Neuronal stem cell (in vitro differentiated cells): ENCODE measurements around the gene KCP.

Experiments
- DNase-seq: peaks from one replicate; pipeline ENCODE4 v3.0.0-alpha.2; 2013; ENCODE audit warnings: low spot score
- H2AFZ ChIP-seq: one replicate; pipeline ENCODE4 v1.6.1; 2013; ENCODE audit warnings: mild to moderate bottlenecking, low read length, inconsistent platforms
- H2AK5ac ChIP-seq: 2 replicates; pipeline ENCODE4 v1.6.1; 2013; ENCODE audit warnings: low read depth, mild to moderate bottlenecking, inconsistent platforms, low read length, moderate library complexity, mixed read lengths
- H2BK120ac ChIP-seq: 2 replicates; pipeline ENCODE4 v1.6.1; 2013; ENCODE audit warnings: low read depth, mild to moderate bottlenecking, inconsistent platforms, low read length, moderate library complexity, mixed read lengths
- H2BK12ac ChIP-seq: one replicate; pipeline ENCODE4 v1.6.1; 2013; ENCODE audit warnings: low read length, inconsistent platforms
- H2BK15ac ChIP-seq: 2 replicates; pipeline ENCODE4 v1.6.1; 2013; ENCODE audit warnings: mild to moderate bottlenecking, low read length, inconsistent platforms, mixed read lengths
- H2BK5ac ChIP-seq: one replicate; pipeline ENCODE4 v1.6.1; 2013; ENCODE audit warnings: inconsistent platforms, mild to moderate bottlenecking, low read length, moderate library complexity
- H3K14ac ChIP-seq: one replicate; pipeline ENCODE4 v1.6.1; 2013; ENCODE audit warnings: low read length, inconsistent platforms
- H3K18ac ChIP-seq: 2 replicates; pipeline ENCODE4 v1.6.1; 2013; ENCODE audit warnings: low read length, inconsistent platforms
- H3K23ac ChIP-seq: 2 replicates; pipeline ENCODE4 v1.6.1; 2013; ENCODE audit warnings: low read depth, mild to moderate bottlenecking, mixed read lengths, low read length, inconsistent platforms; ENCODE audit not compliant: poor library complexity
- H3K27ac ChIP-seq: replicated peaks from 3 replicates; pipeline ENCODE4 v1.5.1; 2013; ENCODE audit warnings: low read length, inconsistent platforms
- H3K27me3 ChIP-seq, 3 experiments: 2 replicates each; pipeline ENCODE4 v1.6.1; 2013; ENCODE audit warnings: low read length in 3 of 3, mild to moderate bottlenecking in 2 of 3, inconsistent platforms in 1 of 3, low read depth in 1 of 3, mixed read lengths in 1 of 3, moderate library complexity in 1 of 3; ENCODE audit not compliant: control insufficient read depth in 3 of 3, insufficient read depth in 3 of 3
- H3K36me3 ChIP-seq, 2 donors: replicated peaks in 1 of 2; 2 replicates each; pipeline ENCODE4 v1.6.1; 2013; ENCODE audit warnings: low read length in 2 of 2; ENCODE audit not compliant: control insufficient read depth in 2 of 2, insufficient read depth in 2 of 2
- H3K4ac ChIP-seq: 2 replicates; pipeline ENCODE4 v1.6.1; 2013; ENCODE audit warnings: inconsistent platforms, mild to moderate bottlenecking, low read length, moderate library complexity
- H3K4me1 ChIP-seq, 2 donors: 1 replicate in 1 of 2; 2 replicates in 1 of 2; pipeline ENCODE4 v1.6.1; 2013; ENCODE audit warnings: low read length in 2 of 2, low read depth in 1 of 2; ENCODE audit not compliant: control insufficient read depth in 2 of 2, insufficient read depth in 1 of 2
- H3K4me2 ChIP-seq: one replicate; pipeline ENCODE4 v1.6.1; 2013; ENCODE audit warnings: mild to moderate bottlenecking, low read length, inconsistent platforms; ENCODE audit not compliant: insufficient read depth, poor library complexity, severe bottlenecking
- H3K4me3 ChIP-seq, 2 donors: 2 replicates each; pipeline ENCODE4 v1.5.1; 2013; ENCODE audit warnings: low read length in 2 of 2, mild to moderate bottlenecking in 2 of 2, inconsistent platforms in 1 of 2, moderate library complexity in 1 of 2
- H3K79me1 ChIP-seq: one replicate; pipeline ENCODE4 v1.6.1; 2013; ENCODE audit warnings: low read depth, mild to moderate bottlenecking, inconsistent platforms, low read length, moderate library complexity
- H3K9ac ChIP-seq: one replicate; pipeline ENCODE4 v1.6.1; 2013; ENCODE audit warnings: mild to moderate bottlenecking, low read depth, low read length, inconsistent platforms; ENCODE audit not compliant: poor library complexity
- H3K9me3 ChIP-seq, 2 donors: replicated peaks in 1 of 2; 2 replicates each; pipeline versions ENCODE3 to v1.6.1; 2013; ENCODE audit warnings: low read length in 2 of 2, mild to moderate bottlenecking in 2 of 2, inconsistent platforms in 1 of 2, low read depth in 1 of 2, mixed read lengths in 1 of 2, moderate library complexity in 1 of 2; ENCODE audit not compliant: control insufficient read depth in 2 of 2, insufficient read depth in 1 of 2
- H4K8ac ChIP-seq: one replicate; pipeline ENCODE4 v1.6.1; 2013; ENCODE audit warnings: low read depth, mild to moderate bottlenecking, inconsistent platforms, low read length, moderate library complexity
- H4K91ac ChIP-seq: one replicate; pipeline ENCODE4 v1.6.1; 2013; ENCODE audit warnings: low read length, low read depth, mild to moderate bottlenecking, inconsistent platforms; ENCODE audit not compliant: poor library complexity
- WGBS, 2 donors: extraction: QIAGEN DNeasy Blood & Tissue Kit; methylation state at CpG; one replicate each; pipeline ENCODE4 v1.1.7; 2013; ENCODE audit warnings: missing lambda C conversion rate in 2 of 2, mixed read lengths in 1 of 2; ENCODE audit not compliant: insufficient read length in 2 of 2, insufficient replicate concordance in 1 of 2; ENCODE audit errors: extremely low coverage in 2 of 2; 5-methylcytosine and 5-hydroxymethylcytosine counted together

KCP gene

DNA sequence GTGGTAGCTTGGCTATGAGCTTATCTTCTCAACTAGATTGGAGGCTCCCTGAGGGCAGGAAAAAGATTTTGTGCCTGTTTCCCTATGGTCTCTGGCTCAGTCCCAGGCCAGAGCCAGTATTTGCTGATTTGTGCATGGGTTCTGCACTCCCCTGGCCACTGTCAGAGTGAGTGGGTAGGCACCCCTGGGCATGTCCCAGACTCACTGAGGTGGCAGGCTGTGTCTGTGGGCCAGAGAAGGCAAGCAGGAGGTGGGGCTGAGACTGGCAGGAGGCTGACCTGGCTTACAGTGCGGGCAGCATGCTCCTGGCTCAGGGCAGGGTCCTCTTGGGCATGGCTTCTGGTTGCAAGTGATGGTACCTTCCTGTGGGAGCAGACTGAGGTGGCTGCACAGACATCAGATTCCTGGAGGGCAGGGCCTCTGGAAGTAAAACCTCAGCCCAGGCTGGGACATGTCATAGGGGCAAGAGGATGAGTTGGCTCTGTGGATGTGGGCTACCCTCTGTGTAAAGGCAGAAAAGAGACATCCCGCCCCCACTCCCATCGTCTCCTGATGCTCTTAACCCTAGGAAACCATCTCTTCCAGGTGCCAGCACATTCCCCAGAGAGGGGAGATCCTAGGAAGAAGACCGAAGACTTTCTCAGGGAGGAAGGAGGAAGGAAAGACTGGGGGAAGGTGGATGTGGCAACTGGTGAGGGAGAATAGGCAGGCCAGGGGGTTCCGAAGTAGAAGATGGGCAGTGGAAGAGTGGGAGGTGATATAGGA lies 4.3 kb downstream of the KCP start:
- Histone ChIP-seq H4K8ac (no peak overlapping the region), H3K23ac (peak overlapping the region; percentile 16), H3K79me1 (no peaks in the 10 kb centered on the region), H3K18ac (no peak overlapping the region), H3K4me1 (peaks cover 11 to 13% of the 10 kb centered on the region in 2 donors), H4K91ac (no peak overlapping the region), H3K4ac (no peak overlapping the region), H3K36me3 (no peaks in the 10 kb centered on the region), H3K4me2 (no peak overlapping the region), H2AFZ (no peak overlapping the region), H3K9me3 (no peaks in the 10 kb centered on the region), H3K14ac (no peak overlapping the region), H3K9ac (no peak overlapping the region), H3K4me3 (no peak overlapping the region), H3K27me3 (peaks cover 0 to 42% (median 13%) of the 10 kb centered on the region in 3 experiments), H2BK15ac (no peak overlapping the region), H3K27ac (no peak overlapping the region), H2BK120ac (no peak overlapping the region), H2BK12ac (no peak overlapping the region), H2AK5ac (no peak overlapping the region), H2BK5ac (no peak overlapping the region)
- no peak for DNase-seq
- WGBS, 2 donors: no CpG with 5 or more reads among the region's 5 CpGs

- H2BK5ac ChIP-seq: no peak overlapping the region
- peaks cover 7 to 8% of the 10 kb centered on the region in 2 donors for H3K4me1 ChIP-seq
- H3K36me3 ChIP-seq: no peaks in the 10 kb centered on the region
- no peak for DNase-seq
- H4K91ac ChIP-seq: no peak overlapping the region
- H3K9ac ChIP-seq: no peak overlapping the region
- peak overlapping the region; percentile 87 for H3K18ac ChIP-seq
- peak overlapping the region; percentile 87 for H2BK12ac ChIP-seq
- no CpG with 5 or more reads among the region's 8 CpGs for WGBS, 2 donors
- no peak overlapping the region for H2BK15ac ChIP-seq
- no peak overlapping the region for H3K4me3 ChIP-seq
- no peak overlapping the region for H2BK120ac ChIP-seq
- peak overlapping the region; percentile 40 for H3K23ac ChIP-seq
- no peak overlapping the region for H3K14ac ChIP-seq
- H3K79me1 ChIP-seq: no peaks in the 10 kb centered on the region
- no peak overlapping the region for H3K4ac ChIP-seq
- no peak overlapping the region for H4K8ac ChIP-seq
- H2AK5ac ChIP-seq: peak overlapping the region; percentile 20
- H3K9me3 ChIP-seq: peaks cover 0 to 3% of the 10 kb centered on the region in 2 donors
- H3K4me2 ChIP-seq: no peak overlapping the region
- peaks cover 0 to 26% (median under 1%) of the 10 kb centered on the region in 3 experiments for H3K27me3 ChIP-seq
- H2AFZ ChIP-seq: no peak overlapping the region
- no peak overlapping the region for H3K27ac ChIP-seq
These were observed 5.9 kb downstream of the KCP start for GRCh38 chr7:128904381-128905197.

DNA sequence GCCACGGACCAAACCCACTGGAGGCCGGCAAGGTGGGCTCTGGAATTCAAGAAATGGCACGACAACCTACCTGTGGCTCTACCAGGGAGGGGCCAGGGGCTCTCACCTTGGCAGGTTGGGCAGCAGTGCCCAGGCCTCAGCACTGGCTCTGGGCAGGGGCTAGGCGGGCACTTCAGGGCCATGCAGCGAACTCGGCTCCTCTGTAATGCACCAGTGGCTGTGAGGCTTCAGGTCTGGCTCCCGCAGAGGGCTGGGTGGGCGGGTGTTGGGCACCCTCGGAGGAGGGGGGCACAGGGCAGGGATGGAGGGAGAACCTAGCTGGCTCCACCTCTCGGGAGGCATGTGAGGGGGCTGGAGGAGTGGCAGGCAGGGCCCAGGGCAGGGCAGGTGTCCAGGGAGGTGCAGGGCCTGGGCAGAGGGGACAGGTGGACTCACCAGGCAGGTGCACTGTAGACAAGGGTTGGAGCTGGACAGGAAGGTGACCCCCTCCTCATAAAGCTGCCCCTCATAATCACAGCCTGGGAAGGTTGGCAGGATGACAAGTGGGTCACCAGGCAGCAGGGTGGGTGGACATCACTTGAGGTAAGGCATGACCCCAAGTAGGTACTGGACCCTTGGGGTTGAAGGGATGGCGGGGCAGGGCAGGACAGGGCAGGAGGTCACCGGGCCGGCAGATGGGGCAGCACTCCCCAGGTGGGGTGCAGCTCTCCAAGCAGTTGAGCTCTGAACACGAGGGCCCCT lies 6.7 kb downstream of the KCP start:
- no peak overlapping the region for H2BK120ac ChIP-seq
- H3K23ac ChIP-seq: peak overlapping the region; percentile 40
- H3K36me3 ChIP-seq: no peaks in the 10 kb centered on the region
- peak overlapping the region; percentile 63 for H2BK15ac ChIP-seq
- H2AFZ ChIP-seq: no peak overlapping the region
- peaks cover 0 to under 1% of the 10 kb centered on the region in 2 donors for H3K4me1 ChIP-seq
- peaks cover 0 to 18% (median 0%) of the 10 kb centered on the region in 3 experiments for H3K27me3 ChIP-seq
- no peak overlapping the region for H2BK5ac ChIP-seq
- H3K4ac ChIP-seq: no peak overlapping the region
- H2BK12ac ChIP-seq: peak overlapping the region; percentile 87
- no peak overlapping the region for H4K91ac ChIP-seq
- H3K27ac ChIP-seq: no peak overlapping the region
- H3K9ac ChIP-seq: peak overlapping the region; percentile 74
- H3K4me3 ChIP-seq: no peak overlapping the region
- H2AK5ac ChIP-seq: peak overlapping the region; percentile 20
- no peak overlapping the region for H3K14ac ChIP-seq
- peaks cover 0 to 4% of the 10 kb centered on the region in 2 donors for H3K9me3 ChIP-seq
- H3K79me1 ChIP-seq: no peaks in the 10 kb centered on the region
- peak overlapping the region; percentile 87 for H3K18ac ChIP-seq
- WGBS, 2 donors: no CpG with 5 or more reads among the region's 14 CpGs
- H3K4me2 ChIP-seq: no peak overlapping the region
- no peak overlapping the region for H4K8ac ChIP-seq
- DNase-seq: no peak
